ENCODE data around the gene TMPRSS2.
"Not testable (repeated sequence)": the region's sequence is repeated elsewhere in the genome, so short reads cannot be mapped to it uniquely, and the experiment has no call there.

The TMPRSS2 gene

GRCh38 chr21:41444703-41445464, 63.1 kb downstream of the TMPRSS2 start:
- DNase-seq: no peak

GRCh38 chr21:41443562-41443961, 64.4 kb downstream of the TMPRSS2 start:
- DNase-seq: no peak

GRCh38 chr21:41442481-41443186, 65.3 kb downstream of the TMPRSS2 start:
- no peak for DNase-seq

DNA sequence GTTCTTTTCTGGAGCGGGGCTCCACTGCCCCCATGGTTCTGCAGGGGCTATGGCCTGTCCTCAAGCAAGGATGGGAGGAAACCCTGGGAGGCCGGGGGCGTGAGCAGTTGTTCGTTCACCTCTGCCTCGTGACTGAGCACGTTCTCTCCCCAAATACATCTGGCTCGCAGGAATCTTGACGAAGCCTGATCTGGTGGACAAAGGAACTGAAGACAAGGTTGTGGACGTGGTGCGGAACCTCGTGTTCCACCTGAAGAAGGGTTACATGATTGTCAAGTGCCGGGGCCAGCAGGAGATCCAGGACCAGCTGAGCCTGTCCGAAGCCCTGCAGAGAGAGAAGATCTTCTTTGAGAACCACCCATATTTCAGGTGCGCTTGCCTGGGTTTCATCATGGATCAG, 66.4 kb downstream of the TMPRSS2 start:
- no peak for DNase-seq

DNA sequence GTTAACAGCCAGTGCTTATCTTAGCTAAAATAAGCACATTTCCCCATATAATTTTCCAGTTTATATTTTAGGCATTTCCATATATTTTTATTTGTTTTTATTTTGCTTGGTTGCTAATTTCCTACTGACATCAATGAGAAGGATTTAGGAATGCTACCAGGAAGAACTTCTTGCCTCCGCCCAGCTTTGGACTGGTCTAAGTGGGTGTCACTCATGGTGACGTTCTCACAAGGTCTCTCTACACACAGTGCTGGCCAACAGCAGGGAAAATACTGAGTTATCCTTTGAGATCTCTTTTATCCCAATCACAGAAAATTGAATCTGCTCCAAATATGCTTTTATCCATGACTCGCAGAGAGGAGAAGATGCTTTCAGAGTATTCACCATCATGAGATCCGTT, 68.7 kb downstream of the TMPRSS2 start:
- no peak for DNase-seq

GRCh38 chr21:41438425-41439113, 69.4 kb downstream of the TMPRSS2 start:
- no peak for DNase-seq

DNA sequence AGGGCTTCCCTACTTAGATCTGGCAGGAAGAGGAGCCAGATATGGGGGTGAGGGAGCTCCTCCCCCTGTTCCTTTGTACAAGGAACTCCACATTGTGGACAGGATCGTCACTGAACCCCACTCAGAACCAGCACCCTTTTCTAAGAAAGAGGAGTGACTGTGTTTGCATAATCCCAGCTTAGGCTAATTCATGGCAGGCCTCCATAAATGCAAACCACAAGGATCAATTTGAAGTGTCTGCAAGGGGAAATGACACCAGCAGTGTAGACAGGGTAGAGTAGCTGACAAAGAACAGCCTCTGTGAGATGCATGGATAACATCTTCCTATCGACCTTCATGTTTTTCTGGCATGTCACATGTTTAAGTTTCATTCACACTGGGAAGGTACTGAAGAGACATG, 70.2 kb downstream of the TMPRSS2 start:
- no peak for DNase-seq

DNA sequence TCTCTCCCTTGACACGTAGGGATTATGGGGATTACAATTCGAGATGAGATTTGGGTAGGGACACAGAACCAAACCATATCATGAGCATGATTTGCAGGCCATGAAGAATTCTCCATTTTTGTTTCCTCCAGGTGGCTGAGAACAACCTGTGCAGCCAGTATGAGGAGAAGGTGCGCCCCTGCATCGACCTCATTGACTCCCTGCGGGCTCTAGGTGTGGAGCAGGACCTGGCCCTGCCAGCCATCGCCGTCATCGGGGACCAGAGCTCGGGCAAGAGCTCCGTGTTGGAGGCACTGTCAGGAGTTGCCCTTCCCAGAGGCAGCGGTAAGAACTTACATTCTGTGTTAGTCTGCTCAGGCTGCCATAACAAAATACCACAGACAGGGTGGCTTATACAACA, 72.3 kb downstream of the TMPRSS2 start:
- DNase-seq: no peak

DNA sequence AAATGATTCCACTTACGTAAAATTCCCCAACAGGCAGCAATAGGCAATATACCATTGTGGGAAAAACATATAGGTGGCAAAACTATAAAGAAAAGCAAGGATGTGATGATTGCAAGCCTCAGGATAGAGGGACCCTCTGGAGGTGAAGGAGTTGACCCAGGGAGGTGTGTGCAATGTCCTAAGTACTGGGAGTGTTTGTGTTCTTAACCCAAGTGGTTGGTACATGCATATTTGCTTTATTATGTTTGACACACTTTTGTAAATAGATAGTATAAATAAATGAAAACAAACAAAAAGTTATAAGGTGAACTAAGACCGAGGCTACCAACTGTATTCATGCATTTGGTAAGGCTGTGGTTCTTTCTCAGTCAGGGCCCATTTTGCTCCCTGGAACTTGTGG, 74.4 kb downstream of the TMPRSS2 start:
- no peak for DNase-seq

- DNase-seq: no peak
Measured at GRCh38 chr21:41432562-41433460, 75.1 kb downstream of the TMPRSS2 start.

DNA sequence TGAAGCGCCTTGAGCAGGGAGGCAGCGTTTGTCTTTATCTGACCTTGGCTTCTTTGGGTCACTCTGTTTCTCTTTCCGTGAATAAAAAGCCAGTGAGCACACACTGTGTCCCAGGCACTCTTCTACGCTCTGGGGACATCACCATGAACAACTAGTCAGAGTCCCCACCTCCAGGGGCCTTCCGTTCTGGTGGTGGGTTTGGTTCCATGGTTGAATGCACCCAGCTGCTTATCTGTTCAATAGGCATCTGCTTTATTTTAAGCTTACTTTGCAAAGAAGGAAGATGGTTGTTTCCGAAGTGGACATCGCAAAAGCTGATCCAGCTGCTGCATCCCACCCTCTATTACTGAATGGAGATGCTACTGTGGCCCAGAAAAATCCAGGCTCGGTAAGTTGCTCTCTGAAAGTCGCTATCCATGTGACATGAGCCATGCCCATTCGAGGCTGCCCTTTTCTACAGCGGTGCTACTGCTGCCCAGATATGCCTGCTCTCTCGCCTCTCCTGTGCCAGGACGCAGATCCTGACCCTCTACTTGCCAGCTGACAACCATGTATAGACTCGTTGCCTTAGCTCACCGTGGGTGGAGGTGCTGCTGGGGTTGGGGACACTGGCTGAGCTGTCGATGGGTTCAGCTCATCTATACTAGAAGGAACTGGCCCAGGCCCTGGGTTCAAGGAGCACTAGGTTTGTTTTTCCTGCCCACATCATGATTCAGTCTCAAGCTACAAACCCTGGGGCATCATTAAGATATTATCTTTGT, 76.0 kb downstream of the TMPRSS2 start:
- peak; percentile 41 for DNase-seq

- no peak for DNase-seq
Measured at GRCh38 chr21:41429925-41430491, 78.0 kb downstream of the TMPRSS2 start.

GRCh38 chr21:41429305-41429704, 78.7 kb downstream of the TMPRSS2 start:
- DNase-seq: no peak

DNA sequence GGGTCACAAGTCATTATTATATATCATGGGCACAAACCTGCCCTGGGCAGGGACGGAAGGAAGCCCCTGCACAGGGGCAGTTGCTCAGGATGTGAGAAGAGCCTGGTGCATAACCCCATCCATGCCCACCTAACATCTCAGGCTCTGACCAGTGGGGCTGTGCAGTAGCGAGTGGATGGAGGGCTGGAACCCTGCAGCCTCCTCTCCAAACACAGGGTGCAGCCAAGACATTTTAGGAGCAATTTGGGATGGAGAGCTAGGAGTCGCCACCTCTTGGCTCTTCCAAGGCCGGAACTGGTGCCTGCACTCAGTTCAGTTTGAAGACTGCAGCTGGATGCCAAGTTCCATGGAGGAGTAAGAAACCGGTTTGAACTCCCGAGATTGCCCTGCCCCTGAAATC, 79.1 kb downstream of the TMPRSS2 start:
- DNase-seq: no peak

DNA sequence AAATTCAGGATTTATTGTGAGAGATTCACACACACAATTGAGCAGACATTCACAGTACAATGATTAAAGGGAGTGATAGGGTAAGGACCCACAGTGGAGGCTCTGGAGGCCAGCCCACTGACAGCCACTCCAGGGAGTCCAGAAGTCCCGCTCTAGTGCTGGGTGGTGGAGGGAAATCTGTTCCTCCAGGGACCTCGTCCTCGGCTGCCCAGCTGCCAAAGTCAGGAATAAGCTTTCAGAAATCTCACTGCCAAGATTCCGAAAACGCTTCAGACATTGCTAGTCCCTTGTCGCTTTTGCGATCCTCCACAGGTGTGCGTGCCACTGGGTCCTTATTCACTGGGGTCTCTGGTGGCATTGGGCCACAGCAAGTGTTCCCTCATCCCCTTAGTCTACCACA, 79.6 kb downstream of the TMPRSS2 start:
- no peak for DNase-seq

GRCh38 chr21:41427556-41427955, 80.4 kb downstream of the TMPRSS2 start:
- DNase-seq: no peak

GRCh38 chr21:41426676-41427404, 81.1 kb downstream of the TMPRSS2 start:
- DNase-seq: no peak

- peak; percentile 88 for DNase-seq
Measured at GRCh38 chr21:41425954-41426675, 81.8 kb downstream of the TMPRSS2 start, which contains the start of gene MX1. Gene MX1, plus strand, starts transcription at chr21:41426239. Its CDS starts 5,832 bp downstream, at chr21:41432071.

DNA sequence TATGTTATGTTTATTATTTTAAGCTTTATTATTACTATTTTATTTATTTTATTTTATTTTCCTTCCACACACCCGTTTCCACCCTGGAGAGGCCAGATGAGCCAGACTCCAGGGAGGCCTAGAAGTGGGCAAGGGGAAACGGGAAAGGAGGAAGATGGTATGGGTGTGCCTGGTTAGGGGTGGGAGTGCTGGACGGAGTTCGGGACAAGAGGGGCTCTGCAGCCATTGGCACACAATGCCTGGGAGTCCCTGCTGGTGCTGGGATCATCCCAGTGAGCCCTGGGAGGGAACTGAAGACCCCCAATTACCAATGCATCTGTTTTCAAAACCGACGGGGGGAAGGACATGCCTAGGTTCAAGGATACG, 82.4 kb downstream of the TMPRSS2 start:
- DNase-seq: no peak

DNA sequence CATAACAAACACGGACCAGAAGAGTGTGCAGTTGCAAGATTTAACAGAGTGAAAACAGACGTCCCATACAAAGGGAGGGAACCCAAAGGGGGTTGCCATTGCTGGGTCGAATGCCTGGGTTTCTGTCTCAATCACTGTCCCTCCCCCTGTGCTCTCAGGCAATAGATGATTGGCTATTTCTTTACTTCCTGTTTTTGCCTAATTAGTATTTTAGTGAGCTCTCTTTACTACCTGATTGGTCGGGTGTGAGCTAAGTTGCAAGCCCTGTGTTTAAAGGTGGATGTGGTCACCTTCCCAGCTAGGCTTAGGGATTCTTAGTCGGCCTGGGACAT, 84.7 kb downstream of the TMPRSS2 start:
- not testable (repeated sequence) for DNase-seq

All from CD4-positive, alpha-beta T cell treated with Interferon gamma for 1 hour (primary cell).